IMR-90 (cell line): Measurements from ENCODE around the gene RND1. TPM values are rescaled to one million over a fixed set of nuclear protein-coding genes. Genes with fewer than 3 reads are reported as not detected.

Experiments used
- ATAC-seq: fragments of 200-7000 bp; cut with Tn5 transposase; 2 replicates; pipeline ENCODE4 v1.9.1; 2020; ENCODE audit warnings: low read depth, mild to moderate bottlenecking, moderate library complexity
- BruUV-seq: library from RNA; stranded (reverse); fragments of 400-500 nt; replicated peaks from 2 replicates; lab custom pipeline; 2021; lab: Mats Ljungman, UMichigan
- CTCF ChIA-PET: fragments of 300-600 bp; formaldehyde crosslinking; extraction: SDS; loops from one replicate; lab custom pipeline; 2021; ENCODE audit warnings: antibody characterized with exemption; lab: Yijun Ruan, JAX
- POLR2A ChIA-PET: fragments of 300-600 bp; sonication (Branson Sonifier 250); formaldehyde crosslinking; loops from one replicate; lab custom pipeline; 2022; ENCODE audit warnings: antibody characterized with exemption; ENCODE audit not compliant: unreplicated experiment; lab: Charles Lee
- DNase-seq: peaks from one replicate; pipeline ENCODE4 v3.0.0; 2013
- H2AFZ ChIP-seq: replicated peaks from 2 replicates; pipeline ENCODE3; 2013; ENCODE audit warnings: low read length, mild to moderate bottlenecking; ENCODE audit not compliant: poor library complexity
- H2AK5ac ChIP-seq: 2 replicates; pipeline ENCODE4 v1.6.1; 2013; ENCODE audit warnings: low read depth, low read length, inconsistent platforms
- H2AK9ac ChIP-seq: replicated peaks from 2 replicates; pipeline ENCODE3; 2013; ENCODE audit warnings: mild to moderate bottlenecking, low read depth, low read length, moderate library complexity; ENCODE audit not compliant: poor library complexity
- H2BK120ac ChIP-seq: 2 replicates; pipeline ENCODE4 v1.6.1; 2013; ENCODE audit warnings: low read depth, low read length, inconsistent platforms
- H2BK15ac ChIP-seq: 3 replicates; pipeline ENCODE4 v1.6.1; 2013; ENCODE audit warnings: low read depth, low read length, inconsistent platforms
- H2BK20ac ChIP-seq: 2 replicates; pipeline ENCODE4 v1.6.1; 2013; ENCODE audit warnings: low read depth, mild to moderate bottlenecking, inconsistent platforms, low read length, moderate library complexity
- H2BK5ac ChIP-seq: 2 replicates; pipeline ENCODE4 v1.6.1; 2013; ENCODE audit warnings: mild to moderate bottlenecking, low read depth, low read length, inconsistent platforms; ENCODE audit not compliant: poor library complexity, severe bottlenecking
- H3K14ac ChIP-seq: replicated peaks from 2 replicates; pipeline ENCODE4 v1.6.1; 2013; ENCODE audit warnings: low read depth, low read length, inconsistent platforms
- H3K18ac ChIP-seq: 2 replicates; pipeline ENCODE4 v1.6.1; 2013; ENCODE audit warnings: low read depth, low read length, control low read depth
- H3K23ac ChIP-seq: 2 replicates; pipeline ENCODE4 v1.6.1; 2013; ENCODE audit warnings: low read depth, low read length, inconsistent platforms
- H3K27ac ChIP-seq: 2 replicates; pipeline ENCODE4 v1.5.1; 2013; ENCODE audit warnings: mild to moderate bottlenecking, control low read depth, low read length; ENCODE audit not compliant: insufficient read depth
- H3K27me3 ChIP-seq: 2 replicates; pipeline ENCODE4 v1.6.1; 2013; ENCODE audit warnings: low read length; ENCODE audit not compliant: control insufficient read depth, insufficient read depth
- H3K36me3 ChIP-seq: 2 replicates; pipeline ENCODE4 v1.6.1; 2013; ENCODE audit warnings: low read length, mixed read lengths; ENCODE audit not compliant: control insufficient read depth, insufficient read depth
- H3K4ac ChIP-seq: 2 replicates; pipeline ENCODE4 v1.6.1; 2013; ENCODE audit warnings: low read depth, low read length, inconsistent platforms
- H3K4me1 ChIP-seq: 2 replicates; pipeline ENCODE4 v1.6.1; 2013; ENCODE audit warnings: low read length, mixed read lengths; ENCODE audit not compliant: control insufficient read depth, insufficient read depth
- H3K4me2 ChIP-seq: 2 replicates; pipeline ENCODE4 v1.6.1; 2013; ENCODE audit warnings: low read depth, mild to moderate bottlenecking, control low read depth, low read length, moderate library complexity
- H3K4me3 ChIP-seq: 2 replicates; pipeline ENCODE4 v1.5.1; 2013; ENCODE audit warnings: low read depth, mild to moderate bottlenecking, control low read depth, low read length, moderate library complexity; ENCODE audit not compliant: insufficient read depth
- H3K56ac ChIP-seq: 2 replicates; pipeline ENCODE4 v1.6.1; 2013; ENCODE audit warnings: low read length, inconsistent platforms; ENCODE audit not compliant: insufficient read depth; ENCODE audit errors: extremely low read depth
- H3K79me1 ChIP-seq, 2 experiments: 2 replicates each; pipeline ENCODE4 v1.6.1; 2013; ENCODE audit warnings: low read length in 2 of 2, inconsistent platforms in 1 of 2, low read depth in 1 of 2
- H3K9ac ChIP-seq: 2 replicates; pipeline ENCODE4 v1.6.1; 2013; ENCODE audit warnings: low read depth, low read length, control low read depth
- H3K9me1 ChIP-seq: 2 replicates; pipeline ENCODE4 v1.6.1; 2013; ENCODE audit warnings: low read length, inconsistent platforms; ENCODE audit not compliant: insufficient read depth
- H3K9me3 ChIP-seq: 2 replicates; pipeline ENCODE4 v1.6.1; 2013; ENCODE audit warnings: low read length; ENCODE audit not compliant: control insufficient read depth, insufficient read depth
- H4K20me1 ChIP-seq: 2 replicates; pipeline ENCODE4 v1.6.1; 2013; ENCODE audit warnings: low read length, inconsistent platforms; ENCODE audit not compliant: insufficient read depth
- H4K5ac ChIP-seq: 2 replicates; pipeline ENCODE4 v1.6.1; 2013; ENCODE audit warnings: mild to moderate bottlenecking, low read depth, low read length, control low read depth
- H4K8ac ChIP-seq, 2 experiments: 2 replicates each; pipeline ENCODE4 v1.6.1; 2013; ENCODE audit warnings: low read depth in 2 of 2, low read length in 2 of 2, control low read depth in 1 of 2, inconsistent platforms in 1 of 2
- H4K91ac ChIP-seq: 2 replicates; pipeline ENCODE4 v1.6.1; 2013; ENCODE audit warnings: low read depth, low read length, inconsistent platforms; ENCODE audit not compliant: insufficient read depth
- CEBPB ChIP-seq: IDR thresholded peaks from 2 replicates; pipeline ENCODE4 v1.6.1; 2012; ENCODE audit warnings: low read depth, low read length, improper control_type of control experiment
- CHD1 ChIP-seq: IDR thresholded peaks from 2 replicates; pipeline ENCODE4 v1.6.1; 2012; ENCODE audit warnings: low read depth, low read length, improper control_type of control experiment
- CTCF ChIP-seq: conservative IDR thresholded peaks from 2 replicates; pipeline ENCODE4 v1.5.1; 2012; ENCODE audit warnings: mild to moderate bottlenecking, low read depth, low read length, improper control_type of control experiment
- ELK1 ChIP-seq: fragments of 150-350 bp; IDR thresholded peaks from 2 replicates; pipeline ENCODE4 v1.6.1; 2016; ENCODE audit warnings: low read depth, mild to moderate bottlenecking, low read length, moderate library complexity, borderline replicate concordance
- FOS ChIP-seq: fragments of 150-350 bp; IDR thresholded peaks from 2 replicates; pipeline ENCODE4 v1.6.1; 2016; ENCODE audit warnings: low read depth, low read length
- MXI1 ChIP-seq: IDR thresholded peaks from 2 replicates; pipeline ENCODE4 v1.6.1; 2012; ENCODE audit warnings: low read depth, mild to moderate bottlenecking, low read length, moderate library complexity, borderline replicate concordance
- NFE2L2 ChIP-seq: fragments of 150-350 bp; IDR thresholded peaks from 2 replicates; pipeline ENCODE4 v1.6.1; 2016; ENCODE audit warnings: low read depth, mild to moderate bottlenecking, low read length
- RAD21 ChIP-seq: IDR thresholded peaks from 2 replicates; pipeline ENCODE4 v1.6.1; 2012; ENCODE audit warnings: low read length, improper control_type of control experiment
- RCOR1 ChIP-seq: IDR thresholded peaks from 2 replicates; pipeline ENCODE4 v1.6.1; 2012; ENCODE audit warnings: mild to moderate bottlenecking, low read length, improper control_type of control experiment; ENCODE audit not compliant: insufficient replicate concordance
- SMC3 ChIP-seq: fragments of 150-350 bp; IDR thresholded peaks from 2 replicates; pipeline ENCODE4 v1.6.1; 2016; ENCODE audit warnings: low read depth, mild to moderate bottlenecking, antibody characterized with exemption, low read length, moderate library complexity
- USF2 ChIP-seq: fragments of 150-350 bp; IDR thresholded peaks from 2 replicates; pipeline ENCODE4 v1.6.1; 2017; ENCODE audit warnings: mild to moderate bottlenecking, antibody characterized with exemption, low read length, low read depth
- WGBS, 2 experiments: methylation state at CpG; one replicate each; pipeline versions ENCODE4 v1.1.5 to v1.1.7; 2013; ENCODE audit warnings: missing lambda C conversion rate in 2 of 2; ENCODE audit not compliant: insufficient read length in 1 of 2; ENCODE audit errors: extremely low coverage in 2 of 2; 5-methylcytosine and 5-hydroxymethylcytosine counted together
- dilution Hi-C: fragments of 300-500 bp; cut with HindIII; formaldehyde crosslinking; loops from one replicate; pipeline ENCODE4 v1.14.3; 2018; ENCODE audit warnings: low sequenced_read_pairs; ENCODE audit not compliant: unreplicated experiment
- in situ Hi-C: fragments of 300-500 bp; cut with MboI; formaldehyde crosslinking; loops from 3 replicates; pipeline ENCODE4 v1.14.3; 2019; ENCODE audit warnings: low sequenced_read_pairs, inconsistent platforms, mixed read lengths
- intact Hi-C: fragments of 100-400 bp; cut with micrococcal nuclease; formaldehyde crosslinking; loops from 2 replicates; pipeline ENCODE4 v1.10.0; 2022
- polyA plus RNA-seq, 3 experiments: library from polyadenylated mRNA; depleted of rRNA; stranded (reverse); fragments of >200 nt; gene quantifications; 2 replicates each; pipeline ENCODE4 v1.2.3, GENCODE V29; 2012; ENCODE audit warnings: low replicate concordance in 1 of 3
- total RNA-seq: library from RNA; depleted of rRNA; stranded (reverse); fragments of >200 nt; gene quantifications from 2 replicates; pipeline ENCODE4 v1.2.3, GENCODE V29; 2012

RND1 gene
- total and polyA plus RNA-seq, 2 of the 4 experiments (the other 2 are of a cell fraction) = under 0.01 to 0.21 TPM

GRCh38 chr12:48852734-48853688 is 12.7 kb downstream of the RND1 start:
- Histone ChIP-seq H4K20me1 (no peaks in the 10 kb centered on the region; the same call in none of the 2 replicates), H2BK120ac (0 out of 2 replicates have a peak overlapping the region, but pooled peaks have one; percentile 17), H3K18ac (no peak overlapping the region), H3K9me1 (no peaks in the 10 kb centered on the region; the same call in 1 of the 2 replicates), H3K9me3 (no peaks in the 10 kb centered on the region), H2BK15ac (no peak overlapping the region), H2AK9ac (peak overlapping the region; percentile 35), H2AFZ (peak overlapping the region; percentile 93), H3K36me3 (peaks cover 1% of the 10 kb centered on the region), H3K79me1 (peaks cover 7 to 39% of the 10 kb centered on the region in 2 experiments), H3K23ac (0 out of 2 replicates have a peak overlapping the region, but pooled peaks have one; percentile 46), H2BK20ac (no peak overlapping the region; the same call in 1 of the 2 replicates), H3K14ac (peak overlapping the region; percentile 24; the same call in 1 of the 2 replicates), H3K4ac (peak overlapping the region; percentile 44), H3K4me1 (peaks cover 6% of the 10 kb centered on the region), H4K8ac (peak overlapping the region; percentile 78 to 90), H3K27me3 (peaks cover 11% of the 10 kb centered on the region; the same call in 1 of the 2 replicates), H3K4me3 (peak overlapping the region; percentile 41; the same call in 1 of the 2 replicates), H3K56ac (no peak overlapping the region; the same call in 1 of the 2 replicates), H2BK5ac (peak overlapping the region; percentile 12), H4K91ac (0 out of 2 replicates have a peak overlapping the region, but pooled peaks have one; percentile 7), H3K4me2 (peak overlapping the region; percentile 73), H3K9ac (peak overlapping the region; percentile 12; the same call in 1 of the 2 replicates), H3K27ac (no peak overlapping the region; the same call in 1 of the 2 replicates), H2AK5ac (no peak overlapping the region), H4K5ac (peak overlapping the region; percentile 32)
- peak; percentile 55 for ATAC-seq
- in situ Hi-C loops (loop anchor here (5.0 kb wide), 2 partner anchors 34 to 84 kb away; no protein-coding TSS in a partner anchor), intact Hi-C loops (loop anchor here (1.0 kb wide), 3 partner anchors 37 to 142 kb away; no protein-coding TSS in a partner anchor), dilution Hi-C loops (no loop called here)
- BruUV-seq = no TSS peak
- 0% methylated on average over 4 of the region's 11 CpGs; no CpG with 5 or more reads in 1 of the 2 experiments for WGBS, 2 experiments
- CTCF ChIA-PET = interaction anchor here (0.5 to 3.3 kb wide), 18 partner anchors 12 to 144 kb away, joined by 3 to 63 read pairs (median 4); partner anchors contain the start of gene RND1
- POLR2A ChIA-PET = no interaction called here
- peak; percentile 89 for DNase-seq
- no peak for TF ChIP-seq MXI1
- TF ChIP-seq RAD21 = peak; percentile 94
- TF ChIP-seq FOS = no peak
- TF ChIP-seq CEBPB = no peak
- peak; percentile 3 for TF ChIP-seq RCOR1
- no peak for TF ChIP-seq NFE2L2
- TF ChIP-seq SMC3 = peak; percentile 97
- peak; percentile 94 for TF ChIP-seq CTCF
- TF ChIP-seq ELK1 = no peak
- TF ChIP-seq CHD1 = no peak
- no peak for TF ChIP-seq USF2
